ENCODE measurements around the gene NCBP3. TPM values are rescaled to one million over a fixed set of nuclear protein-coding genes. Genes with fewer than 3 reads are reported as not detected.

NCBP3 gene
- total and polyA plus RNA-seq, 2 donors (not counting 3 experiments of a cell fraction or from before 2014, with no cell fraction given) = 18.2 to 51.1 TPM

DNA sequence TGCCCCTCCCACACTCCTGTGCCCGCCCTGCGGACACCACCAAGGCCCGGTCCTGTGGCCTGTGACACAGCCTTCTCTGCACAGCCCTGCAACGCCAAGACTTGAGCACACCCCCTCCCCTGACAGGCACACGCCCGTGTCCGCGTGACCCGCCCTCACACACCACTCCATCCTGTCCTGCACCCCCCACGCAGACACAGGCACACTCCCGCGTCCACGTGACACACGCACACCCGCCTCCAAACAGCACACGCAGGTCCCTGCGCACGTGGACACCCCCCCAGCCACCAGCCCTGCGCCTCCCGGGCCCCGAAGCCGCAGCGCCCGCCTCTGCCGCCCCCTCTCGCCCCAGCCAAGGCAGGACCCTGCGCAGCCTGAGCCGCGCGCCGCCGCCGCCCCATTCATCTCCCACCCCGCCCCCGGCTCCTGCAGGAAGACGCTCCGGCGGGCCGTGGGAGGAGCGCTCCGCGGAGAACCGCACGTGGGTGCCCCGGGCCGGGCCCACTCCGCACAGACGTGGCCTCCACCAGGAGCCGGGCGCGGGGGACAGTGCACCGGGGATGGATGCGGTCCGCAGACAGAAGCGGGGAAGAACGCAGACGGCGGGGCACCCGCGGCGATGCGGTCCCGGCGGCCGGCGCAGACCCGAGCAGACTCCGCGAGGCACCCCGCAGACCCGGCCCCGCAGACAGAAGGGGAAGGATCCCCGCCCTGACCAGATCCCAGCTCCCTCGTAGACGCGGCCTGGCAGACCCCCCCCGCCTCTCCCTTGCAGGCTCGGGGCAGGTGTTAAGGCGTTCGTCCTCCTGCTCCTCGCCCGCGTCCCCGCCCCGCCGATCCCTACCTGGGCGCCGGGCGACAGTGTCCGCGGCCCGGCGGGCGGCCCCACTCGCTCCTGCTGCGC, 46.3 kb upstream of the NCBP3 start:
- TF ChIP-seq EZH2 (IDR thresholded peaks at IDR 0.05; ENCODE audit: borderline replicate concordance, low read depth, low read length, severe bottlenecking) (no peak), POLR2A (IDR thresholded peaks at IDR 0.05; ENCODE audit: low read depth, low read length) (no peak)
- TF ChIP-seq, protein P1, sequence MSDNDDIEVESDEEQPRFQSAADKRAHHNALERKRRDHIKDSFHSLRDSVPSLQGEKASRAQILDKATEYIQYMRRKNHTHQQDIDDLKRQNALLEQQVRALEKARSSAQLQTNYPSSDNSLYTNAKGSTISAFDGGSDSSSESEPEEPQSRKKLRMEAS (IDR thresholded peaks at IDR 0.05; ENCODE audit: insufficient read depth, insufficient read length) = peak; percentile 74
- no TSS peak for BruUV-seq (replicated peaks)
- Histone ChIP-seq H3K4me2 (ENCODE audit: insufficient read depth, low read length) (peak overlapping the region; percentile 1), H3K79me2 (ENCODE audit: control insufficient read depth, insufficient read depth, low read length) (peaks cover 14% of the 10 kb centered on the region), H3K9me1 (replicated peaks; ENCODE audit: control insufficient read depth, extremely low read depth, insufficient read depth, low read length) (no peaks in the 10 kb centered on the region), H3K9ac (replicated peaks; ENCODE audit: extremely low read depth, insufficient read depth, low read length) (no peak overlapping the region), H3K27me3 (ENCODE audit: control insufficient read depth in 2 of 2, insufficient read depth in 2 of 2, low read length in 2 of 2) (no peaks in the 10 kb centered on the region), H3K9me3 (replicated peaks; ENCODE audit: control insufficient read depth, insufficient read depth, low read length) (no peaks in the 10 kb centered on the region), H3K4me3 (replicated peaks in 1 of 3; ENCODE audit: insufficient read depth in 1 of 3, low read depth in 1 of 3, low read length in 3 of 3) (peak overlapping the region; percentile 41 to 59 (median 52)), H3K4me1 (ENCODE audit: control insufficient read depth, extremely low read depth, insufficient read depth, low read length) (peaks cover 58% of the 10 kb centered on the region), H3K27ac (ENCODE audit: insufficient read depth, low read depth, low read length) (no peak overlapping the region), H3K36me3 (ENCODE audit: control insufficient read depth in 2 of 2, extremely low read depth in 1 of 2, insufficient read depth in 2 of 2, low read length in 2 of 2) (no peaks in the 10 kb centered on the region), H4K20me1 (replicated peaks; ENCODE audit: control insufficient read depth, extremely low read depth, insufficient read depth, low read length) (no peaks in the 10 kb centered on the region), H2AFZ (ENCODE audit: low read depth, low read length) (peak overlapping the region; percentile 71)
- peak; percentile 55 for DNase-seq (ENCODE audit: low read depth, low spot score)
- dilution Hi-C loops (cut with MboI; ENCODE audit: extremely low pct_ligation_motif_present, low sequenced_read_pairs) = no loop called here
- ChIA-PET CTCF (interaction anchor here (1.0 to 9.2 kb wide), 4 partner anchors 12 to 47 kb away, joined by 3 to 82 read pairs (median 16); partner anchors contain the start of gene NCBP3), POLR2A (no interaction called here)
- FAIRE-seq = no peak
- intact Hi-C loops (cut with micrococcal nuclease) = loop anchor here (2.0 kb wide), 1 partner anchor 28 kb away; no protein-coding TSS in a partner anchor

DNA sequence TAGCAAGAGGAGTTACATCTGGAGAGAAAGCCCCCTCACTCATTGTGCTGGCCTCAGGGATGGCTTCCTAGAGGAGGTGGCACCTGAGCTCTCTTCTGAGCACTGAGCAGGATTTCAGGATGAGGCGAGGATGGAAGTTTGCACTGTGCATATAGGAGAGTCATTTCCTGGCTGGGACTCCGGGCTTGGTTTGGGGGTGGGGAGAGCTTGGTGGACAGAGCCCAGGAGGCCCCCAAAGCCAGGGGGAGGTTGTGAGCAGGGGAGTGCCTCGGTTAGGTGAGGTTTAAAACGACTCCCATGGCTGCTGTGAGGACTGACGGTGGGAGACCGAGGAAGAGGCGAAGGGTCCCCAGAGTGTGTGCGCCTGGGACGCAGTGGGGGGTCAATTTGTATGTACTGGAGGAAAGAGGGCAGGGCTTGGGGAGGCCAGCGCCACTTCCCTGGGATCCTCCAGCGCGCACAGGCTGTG, 45.6 kb upstream of the NCBP3 start:
- peak; percentile 55 for FAIRE-seq

More for the DNA sequence above, 45.6 kb upstream of the NCBP3 start:
- dilution Hi-C loops (cut with MboI; ENCODE audit: extremely low pct_ligation_motif_present, low sequenced_read_pairs) (no loop called here), intact Hi-C loops (cut with micrococcal nuclease) (loop anchor here (2.0 kb wide), 1 partner anchor 27 kb away; no protein-coding TSS in a partner anchor)
- CTCF ChIA-PET = interaction anchor here (2.1 to 9.2 kb wide), 3 partner anchors 21 to 46 kb away, joined by 6 to 82 read pairs (median 19); partner anchors contain the start of gene NCBP3
- Histone ChIP-seq H3K9ac (replicated peaks; ENCODE audit: extremely low read depth, insufficient read depth, low read length) (no peak overlapping the region), H3K9me3 (replicated peaks; ENCODE audit: control insufficient read depth, insufficient read depth, low read length) (no peaks in the 10 kb centered on the region), H4K20me1 (replicated peaks; ENCODE audit: control insufficient read depth, extremely low read depth, insufficient read depth, low read length) (no peaks in the 10 kb centered on the region), H3K4me3 (replicated peaks in 1 of 3; ENCODE audit: insufficient read depth in 1 of 3, low read depth in 1 of 3, low read length in 3 of 3) (peak overlapping the region in 1 of 3 experiments; percentile 59), H2AFZ (ENCODE audit: low read depth, low read length) (peak overlapping the region; percentile 2), H3K4me2 (ENCODE audit: insufficient read depth, low read length) (peak overlapping the region; percentile 1), H3K36me3 (ENCODE audit: control insufficient read depth in 2 of 2, extremely low read depth in 1 of 2, insufficient read depth in 2 of 2, low read length in 2 of 2) (no peaks in the 10 kb centered on the region), H3K79me2 (ENCODE audit: control insufficient read depth, insufficient read depth, low read length) (peaks cover 18% of the 10 kb centered on the region), H3K4me1 (ENCODE audit: control insufficient read depth, extremely low read depth, insufficient read depth, low read length) (peaks cover 65% of the 10 kb centered on the region), H3K27me3 (ENCODE audit: control insufficient read depth in 2 of 2, insufficient read depth in 2 of 2, low read length in 2 of 2) (no peaks in the 10 kb centered on the region), H3K9me1 (replicated peaks; ENCODE audit: control insufficient read depth, extremely low read depth, insufficient read depth, low read length) (no peaks in the 10 kb centered on the region), H3K27ac (ENCODE audit: insufficient read depth, low read depth, low read length) (no peak overlapping the region)
- no peak for DNase-seq (ENCODE audit: low read depth, low spot score)
- BruUV-seq (replicated peaks) = no TSS peak
- TF ChIP-seq MYC (IDR thresholded peaks at IDR 0.05; ENCODE audit: low read depth, low read length) (no peak), FOS (IDR thresholded peaks at IDR 0.05; ENCODE audit: borderline replicate concordance, insufficient read depth, low read length) (no peak), EZH2 (IDR thresholded peaks at IDR 0.05; ENCODE audit: borderline replicate concordance, low read depth, low read length, severe bottlenecking) (no peak)
- POLR2A ChIA-PET = no interaction called here

All from endothelial cell of umbilical vein (primary cell).